GM10847 (cell line): ENCODE results near the gene WNT3A.

Experiments used
- POLR2A ChIP-seq: IDR thresholded peaks from 2 replicates; pipeline ENCODE4 v1.6.1; 2011; ENCODE audit not compliant: insufficient read length; ENCODE audit errors: extremely low read depth

The WNT3A gene

DNA sequence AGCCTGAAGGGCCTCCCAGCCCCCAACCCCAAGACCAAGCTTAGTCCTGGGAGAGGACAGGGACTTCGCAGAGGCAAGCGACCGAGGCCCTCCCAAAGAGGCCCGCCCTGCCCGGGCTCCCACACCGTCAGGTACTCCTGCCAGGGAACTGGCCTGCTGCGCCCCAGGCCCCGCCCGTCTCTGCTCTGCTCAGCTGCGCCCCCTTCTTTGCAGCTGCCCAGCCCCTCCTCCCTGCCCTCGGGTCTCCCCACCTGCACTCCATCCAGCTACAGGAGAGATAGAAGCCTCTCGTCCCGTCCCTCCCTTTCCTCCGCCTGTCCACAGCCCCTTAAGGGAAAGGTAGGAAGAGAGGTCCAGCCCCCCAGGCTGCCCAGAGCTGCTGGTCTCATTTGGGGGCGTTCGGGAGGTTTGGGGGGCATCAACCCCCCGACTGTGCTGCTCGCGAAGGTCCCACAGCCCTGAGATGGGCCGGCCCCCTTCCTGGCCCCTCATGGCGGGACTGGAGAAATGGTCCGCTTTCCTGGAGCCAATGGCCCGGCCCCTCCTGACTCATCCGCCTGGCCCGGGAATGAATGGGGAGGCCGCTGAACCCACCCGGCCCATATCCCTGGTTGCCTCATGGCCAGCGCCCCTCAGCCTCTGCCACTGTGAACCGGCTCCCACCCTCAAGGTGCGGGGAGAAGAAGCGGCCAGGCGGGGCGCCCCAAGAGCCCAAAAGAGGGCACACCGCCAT is 53.8 kb downstream of the WNT3A start:
- no peak for TF ChIP-seq POLR2A

DNA sequence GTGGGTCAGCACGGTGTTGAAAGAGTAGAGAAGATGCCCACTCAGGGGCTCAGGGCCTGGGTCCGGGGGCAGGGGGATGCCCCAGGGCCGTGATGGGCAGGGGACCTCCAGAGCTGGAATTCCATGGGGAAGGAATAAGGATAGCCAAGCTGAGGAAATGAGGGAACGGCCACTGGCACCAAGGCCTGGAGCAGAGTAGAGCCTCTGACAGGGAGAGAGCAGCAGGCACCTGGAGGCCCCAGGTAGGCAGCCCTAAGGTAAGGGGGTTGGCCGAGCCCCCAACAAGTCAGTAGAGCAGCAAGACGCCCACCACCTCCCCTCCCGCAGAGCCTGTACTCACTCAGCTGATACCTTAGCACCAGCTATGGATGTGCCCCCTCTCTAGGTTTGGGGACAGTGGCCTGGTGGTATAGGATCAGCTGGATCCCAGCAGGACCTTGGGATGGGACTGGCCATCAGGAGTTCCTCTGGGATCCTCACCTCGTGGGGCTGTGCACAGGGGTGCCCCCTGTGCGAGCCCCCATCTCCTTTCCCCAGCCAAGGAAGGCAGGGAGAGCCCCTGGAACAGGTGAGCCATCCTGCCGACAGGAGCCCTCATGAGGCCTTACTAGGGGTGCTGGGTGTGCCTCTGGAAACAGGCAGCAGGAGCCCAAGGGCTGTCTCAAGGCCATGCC is 54.8 kb downstream of the WNT3A start:
- no peak for TF ChIP-seq POLR2A

DNA sequence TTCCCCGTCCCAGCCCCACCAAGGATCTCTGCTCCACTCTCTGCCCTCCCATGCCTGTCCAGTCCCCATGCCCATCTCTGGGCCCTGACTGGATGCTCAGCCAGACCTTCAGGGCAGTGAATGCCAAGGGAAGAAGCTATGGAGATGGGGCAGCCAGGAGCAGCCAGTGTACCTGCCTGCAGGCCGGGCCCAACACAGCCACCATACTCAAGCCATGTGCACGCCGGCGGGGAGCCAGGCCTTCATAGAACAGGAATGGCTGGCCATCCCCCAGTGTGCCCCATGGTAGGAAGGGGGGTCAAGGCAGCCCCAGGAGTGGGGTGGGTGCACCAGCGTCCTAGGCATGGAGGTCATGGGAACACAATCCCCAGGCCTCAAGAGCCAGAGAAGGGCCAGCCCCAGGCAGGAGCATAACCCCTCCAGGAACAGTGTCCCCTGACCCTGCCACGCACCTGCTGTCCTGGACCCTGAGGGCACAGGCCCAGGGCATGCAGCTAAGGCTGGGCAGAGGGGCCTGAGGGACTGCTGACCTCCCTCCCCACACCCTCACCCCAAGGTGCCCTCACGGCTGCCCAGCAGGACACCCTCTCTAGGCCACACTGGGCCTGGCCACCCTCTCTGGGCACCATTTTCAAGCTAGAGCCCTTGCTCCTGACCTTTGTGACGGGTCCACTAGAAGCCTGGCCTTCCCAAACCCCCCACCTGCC is 55.4 kb downstream of the WNT3A start:
- TF ChIP-seq POLR2A = no peak

DNA sequence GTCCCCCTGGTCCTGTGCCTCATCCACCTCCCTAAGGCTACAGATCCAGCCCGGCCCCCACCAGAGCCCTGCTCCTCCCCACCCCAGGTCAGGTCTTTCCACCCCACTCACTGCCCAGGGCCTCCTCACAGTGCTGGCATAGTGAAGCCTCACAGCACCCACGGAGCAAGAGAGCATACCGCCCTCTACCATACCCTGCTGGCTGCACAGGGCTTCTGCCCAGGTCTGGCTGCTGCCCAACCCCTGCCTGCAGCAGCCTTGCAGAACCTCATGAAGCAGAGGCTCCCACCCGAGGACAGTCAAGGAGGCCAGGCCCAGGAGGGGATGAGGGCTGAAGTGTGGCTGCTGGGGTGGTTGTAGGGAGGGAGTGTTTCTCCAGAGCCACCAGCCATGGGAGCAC is 56.0 kb downstream of the WNT3A start:
- no peak for TF ChIP-seq POLR2A

DNA sequence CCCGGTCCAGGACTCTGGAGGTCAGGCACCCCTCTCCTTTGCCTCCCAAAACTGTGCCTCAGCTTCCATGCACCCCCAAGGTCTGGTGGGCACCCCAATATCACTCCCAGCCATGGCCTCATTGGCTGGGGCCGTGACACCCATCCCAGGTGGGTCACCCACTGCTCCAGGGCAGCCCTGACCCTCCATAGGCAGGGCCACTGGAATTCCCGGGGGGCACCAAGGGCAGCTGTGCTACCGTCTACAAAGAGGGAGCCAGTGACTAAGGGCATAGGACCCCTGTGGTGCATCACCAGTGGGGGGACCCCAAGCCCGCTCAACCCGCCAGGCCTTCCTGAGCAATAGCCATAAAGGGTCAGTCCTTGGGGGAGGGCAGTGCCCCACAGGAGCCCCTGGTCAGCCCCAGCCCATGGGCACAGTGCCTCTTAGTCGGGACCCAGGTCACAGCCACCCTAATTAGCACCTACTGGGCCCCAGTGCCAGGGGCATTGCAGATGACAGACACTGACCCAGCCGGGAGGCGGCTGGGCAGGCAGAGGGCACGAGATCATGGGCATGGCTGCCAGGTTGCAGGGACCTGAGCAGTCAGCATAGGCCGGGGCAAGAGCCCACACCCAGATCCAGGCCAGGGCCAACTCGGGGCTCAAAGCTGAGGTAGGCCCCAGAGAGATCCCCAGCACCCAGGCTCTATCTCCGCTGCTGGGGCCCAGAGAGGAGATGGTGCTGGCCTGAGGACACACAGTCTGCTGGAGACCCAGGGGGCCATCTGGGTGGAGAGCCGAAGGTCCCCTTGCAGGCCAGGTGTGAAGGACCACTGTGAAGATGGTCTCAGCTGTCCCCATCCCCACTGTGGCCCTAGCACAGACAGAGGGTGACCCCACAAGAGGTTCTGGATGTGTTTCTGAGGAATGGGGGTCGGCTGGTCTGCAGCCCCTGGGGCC is 56.7 kb downstream of the WNT3A start:
- TF ChIP-seq POLR2A = no peak

DNA sequence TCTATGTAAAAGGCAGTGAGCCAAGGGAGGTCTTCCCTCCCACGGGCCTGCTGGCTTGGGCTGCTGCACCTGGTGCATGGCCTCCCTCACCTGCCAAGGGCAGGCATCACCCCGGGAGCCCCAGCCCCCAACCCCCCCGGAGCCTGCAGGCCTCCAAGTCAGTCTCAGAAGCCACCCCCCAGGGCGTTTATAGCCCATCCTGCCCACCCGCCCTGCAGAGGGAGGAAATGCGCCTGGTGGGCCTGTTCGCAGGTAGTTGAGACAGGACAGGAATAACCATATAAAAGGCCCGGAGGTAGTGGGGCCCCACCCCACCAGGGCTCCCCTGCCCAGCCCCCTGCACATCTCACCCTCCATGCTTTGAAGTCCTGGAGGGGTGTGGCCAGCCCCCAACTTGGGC is 57.5 kb downstream of the WNT3A start:
- no peak for TF ChIP-seq POLR2A

DNA sequence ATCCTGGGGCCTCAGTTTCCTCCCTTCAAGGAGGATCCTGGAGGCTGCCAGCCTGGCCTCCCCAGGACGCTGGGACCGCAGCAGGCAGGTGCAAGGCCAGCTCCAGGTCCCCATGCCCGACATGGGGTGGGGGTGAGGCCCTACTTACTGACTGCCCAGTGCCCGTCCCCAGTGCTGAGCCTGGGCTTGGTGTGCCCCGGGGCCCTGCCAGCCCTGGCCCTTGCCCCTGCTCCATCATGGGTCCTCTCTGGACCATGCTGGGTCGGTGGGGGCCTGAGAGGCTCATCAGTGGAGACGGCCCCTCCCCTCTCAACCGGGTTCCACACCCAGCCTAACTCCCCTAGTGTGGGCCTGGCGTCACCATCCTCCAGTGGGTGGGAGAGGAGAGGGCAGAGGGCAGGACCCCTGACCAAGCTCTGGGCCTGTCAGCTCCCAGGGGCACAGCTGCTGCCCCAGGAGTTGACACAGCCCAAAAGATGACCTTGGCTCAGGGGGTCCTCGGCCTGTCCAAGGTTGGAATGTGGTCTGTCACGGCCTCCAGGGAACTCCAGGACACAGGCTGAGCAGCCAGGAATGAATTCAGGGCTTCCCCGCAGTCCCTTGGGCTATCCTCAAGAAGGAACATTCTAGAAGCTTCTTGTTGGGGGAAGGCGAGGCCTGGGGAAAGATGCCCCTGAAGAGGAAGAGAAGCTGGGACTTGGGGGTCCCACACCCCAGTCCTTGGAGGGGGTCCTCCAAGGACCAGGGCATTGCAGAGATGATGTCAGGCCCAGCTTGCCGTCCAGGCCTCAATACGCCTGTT is 58.1 kb downstream of the WNT3A start:
- no peak for TF ChIP-seq POLR2A

DNA sequence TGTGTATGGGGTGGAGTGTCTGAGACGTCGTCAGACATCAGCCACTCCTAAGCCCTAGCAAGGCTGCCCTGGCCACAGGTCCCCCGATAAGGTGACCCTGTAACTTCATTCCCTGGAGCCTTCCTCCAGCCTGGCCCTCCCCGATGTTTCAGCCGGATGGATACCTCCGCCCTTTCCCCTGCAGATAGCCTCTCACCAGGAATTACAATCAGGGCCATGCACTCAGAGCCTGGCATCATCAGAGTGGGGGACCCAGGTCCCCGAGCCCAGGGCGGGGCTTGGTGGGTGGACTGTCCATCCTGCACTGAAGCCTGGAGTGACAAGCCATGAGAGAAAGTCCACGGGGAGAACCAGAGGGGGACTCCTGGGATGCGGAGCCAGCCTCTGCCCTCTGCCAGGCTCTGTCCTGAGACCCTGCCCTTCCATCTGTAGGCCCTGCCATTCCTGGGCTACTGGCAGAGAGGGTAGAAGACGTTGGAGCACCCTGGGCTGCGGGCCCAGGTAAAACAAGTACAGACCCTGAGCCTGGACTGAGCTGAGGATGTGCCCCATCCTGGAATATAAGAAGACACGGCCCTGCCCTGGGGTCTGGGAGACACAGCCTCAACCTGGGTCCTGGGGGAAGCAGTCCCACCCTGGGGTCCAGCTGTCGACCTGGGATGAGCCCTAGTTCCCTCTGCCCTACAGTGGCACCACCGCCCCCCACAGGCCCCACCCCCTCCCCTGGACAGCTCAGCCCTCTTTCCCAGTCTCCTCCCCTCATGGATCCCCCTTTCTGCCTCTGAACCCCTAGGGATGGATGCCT is 58.9 kb downstream of the WNT3A start:
- no peak for TF ChIP-seq POLR2A

DNA sequence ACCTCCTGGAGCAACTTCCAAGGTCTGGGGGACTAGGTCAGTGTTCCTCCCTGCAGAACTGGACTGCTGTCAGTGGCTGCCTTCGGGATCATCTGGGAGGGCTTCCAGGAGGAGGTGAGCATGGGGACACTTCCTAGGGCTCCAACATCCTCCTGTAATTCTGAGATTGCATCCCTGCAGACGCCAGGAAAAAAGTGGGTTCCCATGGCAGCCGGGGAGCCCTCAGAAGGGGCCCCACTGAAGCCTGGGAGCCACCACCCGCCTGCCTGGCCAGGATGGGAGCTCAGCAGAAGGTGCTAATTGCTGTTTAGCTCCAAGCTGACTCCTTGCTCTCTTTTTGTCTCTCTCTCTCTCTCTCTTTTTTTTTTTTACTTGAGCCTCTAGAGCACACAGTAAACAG is 59.6 kb downstream of the WNT3A start:
- TF ChIP-seq POLR2A = no peak

DNA sequence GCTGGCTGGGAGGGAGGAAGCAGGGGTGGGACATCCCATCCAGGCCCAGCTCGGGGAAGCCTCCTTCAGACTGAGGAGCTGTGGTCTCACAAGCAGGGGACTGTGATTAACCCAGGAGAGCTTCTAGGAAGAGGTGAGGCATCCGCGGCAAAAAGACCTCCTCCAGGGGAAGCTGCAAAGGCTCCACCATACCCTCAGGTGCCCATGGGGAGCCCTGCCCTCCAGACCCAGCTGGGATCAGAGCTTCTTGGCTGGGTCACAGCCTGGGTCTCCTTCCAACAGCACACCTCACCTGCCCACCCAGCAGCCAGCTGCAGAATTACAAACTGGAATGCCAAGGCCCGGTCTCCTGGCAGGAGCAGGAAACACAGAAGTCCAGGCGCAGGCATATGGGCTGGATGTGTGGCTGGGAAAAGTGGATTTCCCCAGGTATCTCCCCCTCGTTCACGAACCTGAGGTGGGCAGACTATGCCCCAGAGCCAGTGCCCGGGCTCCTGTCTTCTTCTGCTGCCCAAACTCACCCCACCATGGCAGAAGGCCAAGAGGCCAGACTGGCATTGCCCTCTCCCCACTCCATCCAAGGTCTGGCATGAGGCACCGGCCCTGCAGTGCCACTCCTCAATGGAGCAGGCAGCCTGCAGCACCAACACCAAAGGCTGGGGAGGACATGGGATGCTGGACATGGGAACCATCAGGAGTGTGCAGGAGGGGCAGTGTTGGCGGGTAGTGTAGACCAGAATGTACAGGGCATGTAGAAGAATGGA is 60.3 kb downstream of the WNT3A start:
- TF ChIP-seq POLR2A = no peak

DNA sequence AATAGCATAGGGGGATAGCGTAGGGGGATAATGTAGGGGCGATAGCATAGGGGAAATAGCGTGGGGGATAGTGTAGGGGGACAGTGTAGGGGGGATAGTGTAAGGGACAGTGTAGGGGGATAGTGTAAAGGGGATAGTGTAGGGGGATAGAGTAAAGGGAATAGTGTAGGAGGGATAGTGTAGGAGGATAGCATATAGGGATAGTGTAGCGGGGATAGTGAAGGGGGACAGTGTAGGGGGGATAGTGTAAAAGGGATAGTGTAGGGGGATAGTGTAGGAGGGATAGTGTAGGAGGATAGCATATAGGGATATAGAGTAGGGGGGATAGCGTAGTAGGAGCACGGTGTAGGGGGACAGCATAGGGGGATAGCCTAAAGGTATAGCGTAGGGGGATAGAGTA is 61.6 kb downstream of the WNT3A start:
- TF ChIP-seq POLR2A = no peak

DNA sequence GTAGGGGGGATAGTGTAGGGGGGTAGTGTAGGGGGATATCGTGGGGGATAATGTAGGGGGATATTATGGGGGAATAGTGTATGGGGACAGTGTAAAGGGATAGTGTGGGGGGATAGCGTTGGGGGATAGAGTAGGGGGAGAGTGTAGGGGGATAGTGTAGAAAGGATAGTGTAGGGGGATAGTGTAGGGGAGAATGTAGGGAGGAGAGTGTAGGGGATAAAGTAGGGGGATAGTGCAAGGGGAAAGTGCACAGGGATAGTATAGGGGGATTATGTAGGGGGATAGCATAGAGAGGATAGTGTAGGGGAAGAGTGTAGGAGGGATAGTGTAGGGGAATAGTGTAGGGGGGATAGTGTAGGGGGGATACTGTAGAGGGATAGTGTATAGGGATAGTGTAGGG is 63.4 kb downstream of the WNT3A start:
- no peak for TF ChIP-seq POLR2A

DNA sequence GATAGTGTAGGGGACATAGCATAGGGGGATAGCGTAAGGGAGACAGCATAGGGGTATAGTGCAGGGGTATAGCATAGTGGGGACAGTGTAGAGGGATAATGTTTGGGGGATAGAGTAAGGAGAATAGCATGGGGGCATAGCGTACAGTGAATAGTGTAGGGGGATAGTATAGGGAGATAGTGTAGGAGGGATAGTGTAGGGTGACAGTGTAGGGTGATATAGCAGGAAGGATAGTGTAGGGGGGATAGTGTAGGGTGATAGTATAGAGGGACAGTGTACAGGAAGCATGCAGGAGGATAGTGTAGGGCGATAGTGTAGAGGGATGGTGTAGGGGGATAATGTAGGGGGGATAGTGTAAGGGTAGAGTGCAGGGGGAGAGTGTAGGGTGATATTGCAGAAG is 64.1 kb downstream of the WNT3A start:
- TF ChIP-seq POLR2A = no peak
